ENCODE data around the gene SCAMP4.

The SCAMP4 gene

GRCh38 chr19:1918975-1919374, 13.8 kb downstream of the SCAMP4 start:
- Histone ChIP-seq H3K36me3 (replicated peaks; ENCODE audit: low read depth, low read length) (peaks cover 55% of the 10 kb centered on the region), H2AFZ (ENCODE audit: low read depth, low read length) (no peak overlapping the region), H3K27ac (ENCODE audit: low read length) (no peak overlapping the region), H3K9ac (ENCODE audit: low read length) (no peak overlapping the region), H3K9me3 (ENCODE audit: insufficient read depth, low read length) (no peaks in the 10 kb centered on the region), H3K4me1 (ENCODE audit: low read length) (peaks cover 40% of the 10 kb centered on the region), H3K27me3 (ENCODE audit: low read depth, low read length) (no peaks in the 10 kb centered on the region), H3K4me2 (ENCODE audit: low read length) (no peak overlapping the region), H3K4me3 (ENCODE audit: low read length) (no peak overlapping the region), H3K79me2 (ENCODE audit: low read length) (peaks cover 19% of the 10 kb centered on the region), H4K20me1 (ENCODE audit: insufficient read depth, low read length) (peaks cover 17% of the 10 kb centered on the region)
- no peak for TF ChIP-seq CTCF (IDR thresholded peaks at IDR 0.05; ENCODE audit: low read depth, low read length)
- no peak for TF ChIP-seq EZH2phosphoT487 (IDR thresholded peaks at IDR 0.05; ENCODE audit: low read depth)

- H2AFZ ChIP-seq (ENCODE audit: low read depth, low read length): no peak overlapping the region
- no peak overlapping the region for H3K4me3 ChIP-seq (ENCODE audit: low read length)
- peaks cover 46% of the 10 kb centered on the region for H3K4me1 ChIP-seq (ENCODE audit: low read length)
- H3K27me3 ChIP-seq (ENCODE audit: low read depth, low read length): no peaks in the 10 kb centered on the region
- H3K4me2 ChIP-seq (ENCODE audit: low read length): peak overlapping the region; percentile 66
- H3K9me3 ChIP-seq (ENCODE audit: insufficient read depth, low read length): no peaks in the 10 kb centered on the region
- peaks cover 54% of the 10 kb centered on the region for H3K36me3 ChIP-seq (replicated peaks; ENCODE audit: low read depth, low read length)
- H3K9ac ChIP-seq (ENCODE audit: low read length): no peak overlapping the region; the same call in 1 of the 2 replicates
- peaks cover 7% of the 10 kb centered on the region for H4K20me1 ChIP-seq (ENCODE audit: insufficient read depth, low read length)
- 0 out of 2 replicates have a peak, but pooled peaks cover 4% of the 10 kb centered on the region for H3K79me2 ChIP-seq (ENCODE audit: low read length)
- no peak overlapping the region for H3K27ac ChIP-seq (ENCODE audit: low read length)
- TF ChIP-seq CTCF (IDR thresholded peaks at IDR 0.05; ENCODE audit: low read depth, low read length) (no peak), EZH2phosphoT487 (IDR thresholded peaks at IDR 0.05; ENCODE audit: low read depth) (no peak)
Observed at GRCh38 chr19:1920644-1921043, 15.4 kb downstream of the SCAMP4 start.

GRCh38 chr19:1921326-1921725, 16.1 kb downstream of the SCAMP4 start:
- peaks cover 54% of the 10 kb centered on the region for H3K36me3 ChIP-seq (replicated peaks; ENCODE audit: low read depth, low read length)
- no peaks in the 10 kb centered on the region for H3K27me3 ChIP-seq (ENCODE audit: low read depth, low read length)
- peaks cover 5% of the 10 kb centered on the region for H4K20me1 ChIP-seq (ENCODE audit: insufficient read depth, low read length)

GRCh38 chr19:1921825-1922224, 16.6 kb downstream of the SCAMP4 start:
- Histone ChIP-seq H2AFZ (ENCODE audit: low read depth, low read length) (no peak overlapping the region), H3K36me3 (replicated peaks; ENCODE audit: low read depth, low read length) (peaks cover 49% of the 10 kb centered on the region), H3K79me2 (ENCODE audit: low read length) (0 out of 2 replicates have a peak, but pooled peaks cover 4% of the 10 kb centered on the region), H3K4me1 (ENCODE audit: low read length) (peaks cover 46% of the 10 kb centered on the region), H3K9me3 (ENCODE audit: insufficient read depth, low read length) (no peaks in the 10 kb centered on the region), H3K27ac (ENCODE audit: low read length) (peak overlapping the region; percentile 96), H3K4me3 (ENCODE audit: low read length) (peak overlapping the region; percentile 33), H3K4me2 (ENCODE audit: low read length) (peak overlapping the region; percentile 66), H3K9ac (ENCODE audit: low read length) (peak overlapping the region; percentile 62; the same call in 1 of the 2 replicates), H4K20me1 (ENCODE audit: insufficient read depth, low read length) (peaks cover under 1% of the 10 kb centered on the region; the same call in 1 of the 2 replicates), H3K27me3 (ENCODE audit: low read depth, low read length) (no peaks in the 10 kb centered on the region)
- TF ChIP-seq EZH2phosphoT487 (IDR thresholded peaks at IDR 0.05; ENCODE audit: low read depth) (no peak), CTCF (IDR thresholded peaks at IDR 0.05; ENCODE audit: low read depth, low read length) (no peak)

More at GRCh38 chr19:1921326-1921725, 16.1 kb downstream of the SCAMP4 start:
- Histone ChIP-seq H3K4me1 (ENCODE audit: low read length) (peaks cover 46% of the 10 kb centered on the region), H3K4me3 (ENCODE audit: low read length) (no peak overlapping the region), H2AFZ (ENCODE audit: low read depth, low read length) (no peak overlapping the region), H3K27ac (ENCODE audit: low read length) (peak overlapping the region; percentile 96), H3K79me2 (ENCODE audit: low read length) (0 out of 2 replicates have a peak, but pooled peaks cover 4% of the 10 kb centered on the region), H3K9ac (ENCODE audit: low read length) (peak overlapping the region; percentile 1; the same call in 1 of the 2 replicates), H3K4me2 (ENCODE audit: low read length) (peak overlapping the region; percentile 66), H3K9me3 (ENCODE audit: insufficient read depth, low read length) (no peaks in the 10 kb centered on the region)
- TF ChIP-seq CTCF (IDR thresholded peaks at IDR 0.05; ENCODE audit: low read depth, low read length) (0 out of 2 replicates have a peak, but pooled peaks have one; percentile 9), EZH2phosphoT487 (IDR thresholded peaks at IDR 0.05; ENCODE audit: low read depth) (no peak)

All from OCI-LY3 (cell line).